IMR-90 (cell line): ENCODE data around the gene ARHGAP31. TPM values are rescaled to one million over a fixed set of nuclear protein-coding genes. Genes with fewer than 3 reads are reported as not detected.

Source experiments
- ATAC-seq: fragments of 200-7000 bp; cut with Tn5 transposase; 2 replicates; pipeline ENCODE4 v1.9.1; 2020; ENCODE audit warnings: low read depth, mild to moderate bottlenecking, moderate library complexity
- BruUV-seq: library from RNA; stranded (reverse); fragments of 400-500 nt; replicated peaks from 2 replicates; lab custom pipeline; 2021; lab: Mats Ljungman, UMichigan
- CTCF ChIA-PET: fragments of 300-600 bp; formaldehyde crosslinking; extraction: SDS; loops from one replicate; lab custom pipeline; 2021; ENCODE audit warnings: antibody characterized with exemption; lab: Yijun Ruan, JAX
- POLR2A ChIA-PET: fragments of 300-600 bp; sonication (Branson Sonifier 250); formaldehyde crosslinking; loops from one replicate; lab custom pipeline; 2022; ENCODE audit warnings: antibody characterized with exemption; ENCODE audit not compliant: unreplicated experiment; lab: Charles Lee
- DNase-seq: peaks from one replicate; pipeline ENCODE4 v3.0.0; 2013
- H2AFZ ChIP-seq: replicated peaks from 2 replicates; pipeline ENCODE3; 2013; ENCODE audit warnings: low read length, mild to moderate bottlenecking; ENCODE audit not compliant: poor library complexity
- H2AK5ac ChIP-seq: 2 replicates; pipeline ENCODE4 v1.6.1; 2013; ENCODE audit warnings: low read depth, low read length, inconsistent platforms
- H2AK9ac ChIP-seq: replicated peaks from 2 replicates; pipeline ENCODE3; 2013; ENCODE audit warnings: mild to moderate bottlenecking, low read depth, low read length, moderate library complexity; ENCODE audit not compliant: poor library complexity
- H2BK120ac ChIP-seq: 2 replicates; pipeline ENCODE4 v1.6.1; 2013; ENCODE audit warnings: low read depth, low read length, inconsistent platforms
- H2BK15ac ChIP-seq: 3 replicates; pipeline ENCODE4 v1.6.1; 2013; ENCODE audit warnings: low read depth, low read length, inconsistent platforms
- H2BK20ac ChIP-seq: 2 replicates; pipeline ENCODE4 v1.6.1; 2013; ENCODE audit warnings: low read depth, mild to moderate bottlenecking, inconsistent platforms, low read length, moderate library complexity
- H2BK5ac ChIP-seq: 2 replicates; pipeline ENCODE4 v1.6.1; 2013; ENCODE audit warnings: mild to moderate bottlenecking, low read depth, low read length, inconsistent platforms; ENCODE audit not compliant: poor library complexity, severe bottlenecking
- H3K14ac ChIP-seq: replicated peaks from 2 replicates; pipeline ENCODE4 v1.6.1; 2013; ENCODE audit warnings: low read depth, low read length, inconsistent platforms
- H3K18ac ChIP-seq: 2 replicates; pipeline ENCODE4 v1.6.1; 2013; ENCODE audit warnings: low read depth, low read length, control low read depth
- H3K23ac ChIP-seq: 2 replicates; pipeline ENCODE4 v1.6.1; 2013; ENCODE audit warnings: low read depth, low read length, inconsistent platforms
- H3K27ac ChIP-seq: 2 replicates; pipeline ENCODE4 v1.5.1; 2013; ENCODE audit warnings: mild to moderate bottlenecking, control low read depth, low read length; ENCODE audit not compliant: insufficient read depth
- H3K27me3 ChIP-seq: 2 replicates; pipeline ENCODE4 v1.6.1; 2013; ENCODE audit warnings: low read length; ENCODE audit not compliant: control insufficient read depth, insufficient read depth
- H3K36me3 ChIP-seq: 2 replicates; pipeline ENCODE4 v1.6.1; 2013; ENCODE audit warnings: low read length, mixed read lengths; ENCODE audit not compliant: control insufficient read depth, insufficient read depth
- H3K4ac ChIP-seq: 2 replicates; pipeline ENCODE4 v1.6.1; 2013; ENCODE audit warnings: low read depth, low read length, inconsistent platforms
- H3K4me1 ChIP-seq: 2 replicates; pipeline ENCODE4 v1.6.1; 2013; ENCODE audit warnings: low read length, mixed read lengths; ENCODE audit not compliant: control insufficient read depth, insufficient read depth
- H3K4me2 ChIP-seq: 2 replicates; pipeline ENCODE4 v1.6.1; 2013; ENCODE audit warnings: low read depth, mild to moderate bottlenecking, control low read depth, low read length, moderate library complexity
- H3K4me3 ChIP-seq: 2 replicates; pipeline ENCODE4 v1.5.1; 2013; ENCODE audit warnings: low read depth, mild to moderate bottlenecking, control low read depth, low read length, moderate library complexity; ENCODE audit not compliant: insufficient read depth
- H3K56ac ChIP-seq: 2 replicates; pipeline ENCODE4 v1.6.1; 2013; ENCODE audit warnings: low read length, inconsistent platforms; ENCODE audit not compliant: insufficient read depth; ENCODE audit errors: extremely low read depth
- H3K79me1 ChIP-seq, 2 experiments: 2 replicates each; pipeline ENCODE4 v1.6.1; 2013; ENCODE audit warnings: low read length in 2 of 2, inconsistent platforms in 1 of 2, low read depth in 1 of 2
- H3K9ac ChIP-seq: 2 replicates; pipeline ENCODE4 v1.6.1; 2013; ENCODE audit warnings: low read depth, low read length, control low read depth
- H3K9me1 ChIP-seq: 2 replicates; pipeline ENCODE4 v1.6.1; 2013; ENCODE audit warnings: low read length, inconsistent platforms; ENCODE audit not compliant: insufficient read depth
- H3K9me3 ChIP-seq: 2 replicates; pipeline ENCODE4 v1.6.1; 2013; ENCODE audit warnings: low read length; ENCODE audit not compliant: control insufficient read depth, insufficient read depth
- H4K20me1 ChIP-seq: 2 replicates; pipeline ENCODE4 v1.6.1; 2013; ENCODE audit warnings: low read length, inconsistent platforms; ENCODE audit not compliant: insufficient read depth
- H4K5ac ChIP-seq: 2 replicates; pipeline ENCODE4 v1.6.1; 2013; ENCODE audit warnings: mild to moderate bottlenecking, low read depth, low read length, control low read depth
- H4K8ac ChIP-seq, 2 experiments: 2 replicates each; pipeline ENCODE4 v1.6.1; 2013; ENCODE audit warnings: low read depth in 2 of 2, low read length in 2 of 2, control low read depth in 1 of 2, inconsistent platforms in 1 of 2
- H4K91ac ChIP-seq: 2 replicates; pipeline ENCODE4 v1.6.1; 2013; ENCODE audit warnings: low read depth, low read length, inconsistent platforms; ENCODE audit not compliant: insufficient read depth
- CEBPB ChIP-seq: IDR thresholded peaks from 2 replicates; pipeline ENCODE4 v1.6.1; 2012; ENCODE audit warnings: low read depth, low read length, improper control_type of control experiment
- CTCF ChIP-seq: conservative IDR thresholded peaks from 2 replicates; pipeline ENCODE4 v1.5.1; 2012; ENCODE audit warnings: mild to moderate bottlenecking, low read depth, low read length, improper control_type of control experiment
- FOS ChIP-seq: fragments of 150-350 bp; IDR thresholded peaks from 2 replicates; pipeline ENCODE4 v1.6.1; 2016; ENCODE audit warnings: low read depth, low read length
- MAFK ChIP-seq: IDR thresholded peaks from 2 replicates; pipeline ENCODE4 v1.6.1; 2012; ENCODE audit warnings: low read depth, low read length, improper control_type of control experiment
- MAZ ChIP-seq: IDR thresholded peaks from 2 replicates; pipeline ENCODE4 v1.6.1; 2012; ENCODE audit warnings: low read depth, mild to moderate bottlenecking, low read length, improper control_type of control experiment, moderate library complexity, borderline replicate concordance
- MXI1 ChIP-seq: IDR thresholded peaks from 2 replicates; pipeline ENCODE4 v1.6.1; 2012; ENCODE audit warnings: low read depth, mild to moderate bottlenecking, low read length, moderate library complexity, borderline replicate concordance
- RAD21 ChIP-seq: IDR thresholded peaks from 2 replicates; pipeline ENCODE4 v1.6.1; 2012; ENCODE audit warnings: low read length, improper control_type of control experiment
- SMC3 ChIP-seq: fragments of 150-350 bp; IDR thresholded peaks from 2 replicates; pipeline ENCODE4 v1.6.1; 2016; ENCODE audit warnings: low read depth, mild to moderate bottlenecking, antibody characterized with exemption, low read length, moderate library complexity
- WGBS, 2 experiments: methylation state at CpG; one replicate each; pipeline versions ENCODE4 v1.1.5 to v1.1.7; 2013; ENCODE audit warnings: missing lambda C conversion rate in 2 of 2; ENCODE audit not compliant: insufficient read length in 1 of 2; ENCODE audit errors: extremely low coverage in 2 of 2; 5-methylcytosine and 5-hydroxymethylcytosine counted together
- dilution Hi-C: fragments of 300-500 bp; cut with HindIII; formaldehyde crosslinking; loops from one replicate; pipeline ENCODE4 v1.14.3; 2018; ENCODE audit warnings: low sequenced_read_pairs; ENCODE audit not compliant: unreplicated experiment
- in situ Hi-C: fragments of 300-500 bp; cut with MboI; formaldehyde crosslinking; loops from 3 replicates; pipeline ENCODE4 v1.14.3; 2019; ENCODE audit warnings: low sequenced_read_pairs, inconsistent platforms, mixed read lengths
- intact Hi-C: fragments of 100-400 bp; cut with micrococcal nuclease; formaldehyde crosslinking; loops from 2 replicates; pipeline ENCODE4 v1.10.0; 2022
- polyA plus RNA-seq, 3 experiments: library from polyadenylated mRNA; depleted of rRNA; stranded (reverse); fragments of >200 nt; gene quantifications; 2 replicates each; pipeline ENCODE4 v1.2.3, GENCODE V29; 2012; ENCODE audit warnings: low replicate concordance in 1 of 3
- total RNA-seq: library from RNA; depleted of rRNA; stranded (reverse); fragments of >200 nt; gene quantifications from 2 replicates; pipeline ENCODE4 v1.2.3, GENCODE V29; 2012
- TF ChIP-seq, protein P1 (sequence below): fragments of 150-350 bp; IDR thresholded peaks from 2 replicates; pipeline ENCODE4 v1.6.1; 2016; ENCODE audit warnings: low read depth, mild to moderate bottlenecking, low read length, moderate library complexity, borderline replicate concordance

ARHGAP31 gene
- total and polyA plus RNA-seq, 2 of the 4 experiments (the other 2 are of a cell fraction): 6.6 to 7.7 TPM

- Histone ChIP-seq H2AK5ac (no peak overlapping the region), H4K20me1 (no peaks in the 10 kb centered on the region), H2AFZ (peak overlapping the region; percentile 6), H3K4me1 (no peaks in the 10 kb centered on the region), H3K18ac (no peak overlapping the region), H2BK15ac (no peak overlapping the region), H4K91ac (no peak overlapping the region), H2BK120ac (no peak overlapping the region), H3K4me2 (no peak overlapping the region), H3K79me1 (no peaks in the 10 kb centered on the region), H3K23ac (no peak overlapping the region), H3K36me3 (no peaks in the 10 kb centered on the region), H3K4ac (no peak overlapping the region), H3K9ac (no peak overlapping the region), H3K14ac (no peak overlapping the region), H4K8ac (no peak overlapping the region; a peak in 1 of 4 replicates), H3K9me1 (no peaks in the 10 kb centered on the region), H3K4me3 (no peak overlapping the region), H3K56ac (no peak overlapping the region), H4K5ac (no peak overlapping the region), H2BK20ac (no peak overlapping the region), H3K27me3 (no peaks in the 10 kb centered on the region), H3K27ac (no peak overlapping the region), H2AK9ac (no peak overlapping the region), H3K9me3 (peaks cover 6% of the 10 kb centered on the region), H2BK5ac (no peak overlapping the region)
- in situ Hi-C loops (loop anchor here (25.0 kb wide), 1 partner anchor 408 kb away; the partner anchor contains the start of gene COX17), dilution Hi-C loops (no loop called here), intact Hi-C loops (no loop called here)
- ATAC-seq (no peak), DNase-seq (no peak)
- BruUV-seq: no TSS peak
- CTCF ChIA-PET: no interaction called here
- TF ChIP-seq CEBPB (no peak), MXI1 (no peak), SMC3 (no peak), CTCF (no peak), FOS (no peak), MAFK (no peak), RAD21 (no peak), MAZ (no peak)
- TF ChIP-seq, protein P1, sequence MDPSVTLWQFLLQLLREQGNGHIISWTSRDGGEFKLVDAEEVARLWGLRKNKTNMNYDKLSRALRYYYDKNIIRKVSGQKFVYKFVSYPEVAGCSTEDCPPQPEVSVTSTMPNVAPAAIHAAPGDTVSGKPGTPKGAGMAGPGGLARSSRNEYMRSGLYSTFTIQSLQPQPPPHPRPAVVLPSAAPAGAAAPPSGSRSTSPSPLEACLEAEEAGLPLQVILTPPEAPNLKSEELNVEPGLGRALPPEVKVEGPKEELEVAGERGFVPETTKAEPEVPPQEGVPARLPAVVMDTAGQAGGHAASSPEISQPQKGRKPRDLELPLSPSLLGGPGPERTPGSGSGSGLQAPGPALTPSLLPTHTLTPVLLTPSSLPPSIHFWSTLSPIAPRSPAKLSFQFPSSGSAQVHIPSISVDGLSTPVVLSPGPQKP: no peak
- no CpG with 5 or more reads among the region's 6 CpGs for WGBS, 2 experiments
- POLR2A ChIA-PET: no interaction called here
Observed at GRCh38 chr3:119279101-119279554, 15.1 kb upstream of the ARHGAP31 start.
